HEK293 (cell line): ENCODE measurements around the gene SEC22B.
A peak's percentile ranks its signal among the peaks of the same experiment; 100 is the strongest.

Source experiments
- ELK4 ChIP-seq: IDR thresholded peaks from 2 replicates; pipeline ENCODE4 v1.6.1; 2011; ENCODE audit warnings: mild to moderate bottlenecking, low read depth, low read length, borderline replicate concordance
- GFI1B ChIP-seq: fragments of 450-650 bp; formaldehyde crosslinking; IDR thresholded peaks from 2 replicates; pipeline ENCODE4 v1.5.1; 2016; ENCODE audit warnings: missing biosample characterization, missing genetic modification characterization
- GLI2 ChIP-seq: fragments of 450-650 bp; formaldehyde crosslinking; IDR thresholded peaks from 2 replicates; pipeline ENCODE4; 2017; ENCODE audit warnings: missing biosample characterization, missing genetic modification characterization, low read depth, borderline replicate concordance
- GLIS2 ChIP-seq: fragments of 450-650 bp; formaldehyde crosslinking; IDR thresholded peaks from 2 replicates; pipeline ENCODE4 v1.5.1; 2016; ENCODE audit warnings: missing biosample characterization, missing genetic modification characterization
- KLF8 ChIP-seq: fragments of 450-650 bp; formaldehyde crosslinking; IDR thresholded peaks from 2 replicates; pipeline ENCODE4 v1.5.1; 2016; ENCODE audit warnings: missing biosample characterization, missing genetic modification characterization
- REPIN1 ChIP-seq: fragments of 450-650 bp; formaldehyde crosslinking; IDR thresholded peaks from 2 replicates; pipeline ENCODE4 v1.5.1; 2017; ENCODE audit warnings: missing biosample characterization, missing genetic modification characterization, low read depth
- SCRT2 ChIP-seq: fragments of 450-650 bp; formaldehyde crosslinking; IDR thresholded peaks from 2 replicates; pipeline ENCODE4 v1.5.1; 2016; ENCODE audit warnings: missing biosample characterization, missing genetic modification characterization
- TRIM28 ChIP-seq: IDR thresholded peaks from 2 replicates; pipeline ENCODE4 v1.6.1; 2011; ENCODE audit warnings: low read length, control low read depth, borderline replicate concordance
- ZFP41 ChIP-seq: fragments of 450-650 bp; formaldehyde crosslinking; IDR thresholded peaks from 2 replicates; pipeline ENCODE4 v1.5.1; 2016; ENCODE audit warnings: missing biosample characterization, missing genetic modification characterization, borderline replicate concordance
- ZNF10 ChIP-seq: fragments of 450-650 bp; formaldehyde crosslinking; IDR thresholded peaks from 2 replicates; pipeline ENCODE4 v1.5.1; 2017; ENCODE audit warnings: missing biosample characterization, missing genetic modification characterization
- ZNF138 ChIP-seq: fragments of 450-650 bp; formaldehyde crosslinking; IDR thresholded peaks from 2 replicates; pipeline ENCODE4 v1.5.1; 2016; ENCODE audit warnings: missing biosample characterization, missing genetic modification characterization, borderline replicate concordance
- ZNF16 ChIP-seq: fragments of 450-650 bp; formaldehyde crosslinking; IDR thresholded peaks from 2 replicates; pipeline ENCODE4 v1.5.1; 2016; ENCODE audit warnings: low read depth, missing biosample characterization, missing genetic modification characterization
- ZNF169 ChIP-seq: fragments of 450-650 bp; formaldehyde crosslinking; IDR thresholded peaks from 2 replicates; pipeline ENCODE4 v1.5.1; 2016; ENCODE audit warnings: missing biosample characterization, missing genetic modification characterization
- ZNF184 ChIP-seq: fragments of 450-650 bp; IDR thresholded peaks from 2 replicates; pipeline ENCODE4 v1.5.1; 2018; ENCODE audit warnings: missing biosample characterization, mild to moderate bottlenecking, missing genetic modification characterization
- ZNF2 ChIP-seq: fragments of 450-650 bp; formaldehyde crosslinking; IDR thresholded peaks from 2 replicates; pipeline ENCODE4 v1.5.1; 2016; ENCODE audit warnings: missing biosample characterization, missing genetic modification characterization
- ZNF214 ChIP-seq: fragments of 450-650 bp; formaldehyde crosslinking; IDR thresholded peaks from 2 replicates; pipeline ENCODE4 v1.5.1; 2017; ENCODE audit warnings: missing biosample characterization, mild to moderate bottlenecking, missing genetic modification characterization, borderline replicate concordance
- ZNF248 ChIP-seq: fragments of 450-650 bp; formaldehyde crosslinking; IDR thresholded peaks from 2 replicates; pipeline ENCODE4 v1.5.1; 2017; ENCODE audit warnings: missing biosample characterization, missing genetic modification characterization
- ZNF280C ChIP-seq: fragments of 450-650 bp; formaldehyde crosslinking; IDR thresholded peaks from 2 replicates; pipeline ENCODE4 v1.5.1; 2016; ENCODE audit warnings: missing biosample characterization, missing genetic modification characterization
- ZNF311 ChIP-seq: fragments of 450-650 bp; formaldehyde crosslinking; IDR thresholded peaks from 2 replicates; pipeline ENCODE4 v1.5.1; 2017; ENCODE audit warnings: missing biosample characterization, missing genetic modification characterization, borderline replicate concordance
- ZNF423 ChIP-seq: fragments of 450-650 bp; formaldehyde crosslinking; IDR thresholded peaks from 2 replicates; pipeline ENCODE4 v1.5.1; 2016; ENCODE audit warnings: missing biosample characterization, missing genetic modification characterization
- ZNF426 ChIP-seq: fragments of 450-650 bp; formaldehyde crosslinking; IDR thresholded peaks from 2 replicates; pipeline ENCODE4 v1.5.1; 2017; ENCODE audit warnings: missing biosample characterization, missing genetic modification characterization, mild to moderate bottlenecking, inconsistent platforms, moderate library complexity
- ZNF510 ChIP-seq: fragments of 450-650 bp; formaldehyde crosslinking; IDR thresholded peaks from 2 replicates; pipeline ENCODE4 v1.5.1; 2018; ENCODE audit warnings: mild to moderate bottlenecking, missing genetic modification characterization, missing biosample characterization; ENCODE audit not compliant: insufficient replicate concordance
- ZNF530 ChIP-seq: fragments of 450-650 bp; formaldehyde crosslinking; IDR thresholded peaks from 2 replicates; pipeline ENCODE4 v1.5.1; 2016; ENCODE audit warnings: low read depth, missing biosample characterization, missing genetic modification characterization
- ZNF549 ChIP-seq: fragments of 450-650 bp; IDR thresholded peaks from 2 replicates; pipeline ENCODE4 v1.5.1; 2018; ENCODE audit warnings: missing biosample characterization, missing genetic modification characterization, mild to moderate bottlenecking, inconsistent platforms, moderate library complexity
- ZNF560 ChIP-seq: fragments of 450-650 bp; formaldehyde crosslinking; IDR thresholded peaks from 2 replicates; pipeline ENCODE4 v1.5.1; 2017; ENCODE audit warnings: missing biosample characterization, missing genetic modification characterization, borderline replicate concordance
- ZNF768 ChIP-seq: fragments of 450-650 bp; formaldehyde crosslinking; IDR thresholded peaks from 2 replicates; pipeline ENCODE4 v1.5.1; 2018; ENCODE audit warnings: missing biosample characterization, mild to moderate bottlenecking, missing genetic modification characterization
- ZNF791 ChIP-seq: fragments of 450-650 bp; formaldehyde crosslinking; IDR thresholded peaks from 2 replicates; pipeline ENCODE4 v1.5.1; 2016; ENCODE audit warnings: missing biosample characterization, missing genetic modification characterization
- TF ChIP-seq, protein P1 (sequence below): fragments of 450-650 bp; formaldehyde crosslinking; conservative IDR thresholded peaks from 2 replicates; pipeline ENCODE4 v1.5.1; 2016; ENCODE audit warnings: low read depth, missing biosample characterization, missing genetic modification characterization
- TF ChIP-seq, protein P2 (sequence below): fragments of 450-650 bp; formaldehyde crosslinking; IDR thresholded peaks from 2 replicates; pipeline ENCODE4 v1.5.1; 2016; ENCODE audit warnings: missing biosample characterization, missing genetic modification characterization, low read depth

SEC22B gene

GRCh38 chr1:120176092-120176855, at the start of gene SEC22B (continued):
- TF ChIP-seq, protein P1, sequence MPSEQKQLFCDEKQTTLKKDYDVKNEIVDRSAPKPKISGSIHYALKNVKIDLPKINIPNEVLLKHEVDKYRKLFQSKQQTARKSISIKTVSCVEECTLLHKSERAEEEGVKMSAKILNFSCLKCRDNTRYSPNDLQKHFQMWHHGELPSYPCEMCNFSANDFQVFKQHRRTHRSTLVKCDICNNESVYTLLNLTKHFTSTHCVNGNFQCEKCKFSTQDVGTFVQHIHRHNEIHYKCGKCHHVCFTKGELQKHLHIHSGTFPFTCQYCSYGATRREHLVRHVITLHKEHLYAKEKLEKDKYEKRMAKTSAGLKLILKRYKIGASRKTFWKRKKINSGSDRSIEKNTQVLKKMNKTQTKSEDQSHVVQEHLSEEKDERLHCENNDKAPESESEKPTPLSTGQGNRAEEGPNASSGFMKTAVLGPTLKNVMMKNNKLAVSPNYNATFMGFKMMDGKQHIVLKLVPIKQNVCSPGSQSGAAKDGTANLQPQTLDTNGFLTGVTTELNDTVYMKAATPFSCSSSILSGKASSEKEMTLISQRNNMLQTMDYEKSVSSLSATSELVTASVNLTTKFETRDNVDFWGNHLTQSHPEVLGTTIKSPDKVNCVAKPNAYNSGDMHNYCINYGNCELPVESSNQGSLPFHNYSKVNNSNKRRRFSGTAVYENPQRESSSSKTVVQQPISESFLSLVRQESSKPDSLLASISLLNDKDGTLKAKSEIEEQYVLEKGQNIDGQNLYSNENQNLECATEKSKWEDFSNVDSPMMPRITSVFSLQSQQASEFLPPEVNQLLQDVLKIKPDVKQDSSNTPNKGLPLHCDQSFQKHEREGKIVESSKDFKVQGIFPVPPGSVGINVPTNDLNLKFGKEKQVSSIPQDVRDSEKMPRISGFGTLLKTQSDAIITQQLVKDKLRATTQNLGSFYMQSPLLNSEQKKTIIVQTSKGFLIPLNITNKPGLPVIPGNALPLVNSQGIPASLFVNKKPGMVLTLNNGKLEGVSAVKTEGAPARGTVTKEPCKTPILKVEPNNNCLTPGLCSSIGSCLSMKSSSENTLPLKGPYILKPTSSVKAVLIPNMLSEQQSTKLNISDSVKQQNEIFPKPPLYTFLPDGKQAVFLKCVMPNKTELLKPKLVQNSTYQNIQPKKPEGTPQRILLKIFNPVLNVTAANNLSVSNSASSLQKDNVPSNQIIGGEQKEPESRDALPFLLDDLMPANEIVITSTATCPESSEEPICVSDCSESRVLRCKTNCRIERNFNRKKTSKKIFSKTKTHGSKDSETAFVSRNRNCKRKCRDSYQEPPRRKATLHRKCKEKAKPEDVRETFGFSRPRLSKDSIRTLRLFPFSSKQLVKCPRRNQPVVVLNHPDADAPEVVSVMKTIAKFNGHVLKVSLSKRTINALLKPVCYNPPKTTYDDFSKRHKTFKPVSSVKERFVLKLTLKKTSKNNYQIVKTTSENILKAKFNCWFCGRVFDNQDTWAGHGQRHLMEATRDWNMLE, result peak; percentile 99
- TF ChIP-seq KLF8 (tag by site-specific recombination) (peak; percentile 94), ZNF2 (tag by site-specific recombination) (peak; percentile 98), ZNF791 (no peak), ZFP41 (tag by site-specific recombination) (no peak), ZNF423 (no peak), ZNF184 (peak; percentile 74; the same call in 1 of the 2 replicates), SCRT2 (tag by site-specific recombination) (peak; percentile 63), ZNF510 (tag by site-specific recombination) (peak; percentile 77), ZNF248 (tag by site-specific recombination) (no peak), ZNF768 (tag by site-specific recombination) (peak; percentile 27; the same call in 1 of the 2 replicates), ZNF138 (tag by site-specific recombination) (no peak), ZNF549 (tag by site-specific recombination) (no peak), ZNF16 (tag by site-specific recombination) (0 out of 2 replicates have a peak, but pooled peaks have one; percentile 6), REPIN1 (tag by site-specific recombination) (peak; percentile 80), ZNF214 (tag by site-specific recombination) (no peak), ZNF10 (tag by site-specific recombination) (no peak), ZNF560 (no peak), ELK4 (no peak), GLIS2 (tag by site-specific recombination) (no peak), GLI2 (no peak), ZNF530 (no peak), GFI1B (tag by site-specific recombination) (no peak), ZNF426 (tag by site-specific recombination) (no peak; the same call in 1 of the 2 replicates), ZNF169 (tag by site-specific recombination) (no peak), ZNF311 (tag by site-specific recombination) (no peak), ZNF280C (tag by site-specific recombination) (no peak), TRIM28 (peak; percentile 93)
- TF ChIP-seq, protein P2, sequence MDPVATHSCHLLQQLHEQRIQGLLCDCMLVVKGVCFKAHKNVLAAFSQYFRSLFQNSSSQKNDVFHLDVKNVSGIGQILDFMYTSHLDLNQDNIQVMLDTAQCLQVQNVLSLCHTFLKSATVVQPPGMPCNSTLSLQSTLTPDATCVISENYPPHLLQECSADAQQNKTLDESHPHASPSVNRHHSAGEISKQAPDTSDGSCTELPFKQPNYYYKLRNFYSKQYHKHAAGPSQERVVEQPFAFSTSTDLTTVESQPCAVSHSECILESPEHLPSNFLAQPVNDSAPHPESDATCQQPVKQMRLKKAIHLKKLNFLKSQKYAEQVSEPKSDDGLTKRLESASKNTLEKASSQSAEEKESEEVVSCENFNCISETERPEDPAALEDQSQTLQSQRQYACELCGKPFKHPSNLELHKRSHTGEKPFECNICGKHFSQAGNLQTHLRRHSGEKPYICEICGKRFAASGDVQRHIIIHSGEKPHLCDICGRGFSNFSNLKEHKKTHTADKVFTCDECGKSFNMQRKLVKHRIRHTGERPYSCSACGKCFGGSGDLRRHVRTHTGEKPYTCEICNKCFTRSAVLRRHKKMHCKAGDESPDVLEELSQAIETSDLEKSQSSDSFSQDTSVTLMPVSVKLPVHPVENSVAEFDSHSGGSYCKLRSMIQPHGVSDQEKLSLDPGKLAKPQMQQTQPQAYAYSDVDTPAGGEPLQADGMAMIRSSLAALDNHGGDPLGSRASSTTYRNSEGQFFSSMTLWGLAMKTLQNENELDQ, result no peak
